Measurements from ENCODE around the gene GNAZ.

DNA sequence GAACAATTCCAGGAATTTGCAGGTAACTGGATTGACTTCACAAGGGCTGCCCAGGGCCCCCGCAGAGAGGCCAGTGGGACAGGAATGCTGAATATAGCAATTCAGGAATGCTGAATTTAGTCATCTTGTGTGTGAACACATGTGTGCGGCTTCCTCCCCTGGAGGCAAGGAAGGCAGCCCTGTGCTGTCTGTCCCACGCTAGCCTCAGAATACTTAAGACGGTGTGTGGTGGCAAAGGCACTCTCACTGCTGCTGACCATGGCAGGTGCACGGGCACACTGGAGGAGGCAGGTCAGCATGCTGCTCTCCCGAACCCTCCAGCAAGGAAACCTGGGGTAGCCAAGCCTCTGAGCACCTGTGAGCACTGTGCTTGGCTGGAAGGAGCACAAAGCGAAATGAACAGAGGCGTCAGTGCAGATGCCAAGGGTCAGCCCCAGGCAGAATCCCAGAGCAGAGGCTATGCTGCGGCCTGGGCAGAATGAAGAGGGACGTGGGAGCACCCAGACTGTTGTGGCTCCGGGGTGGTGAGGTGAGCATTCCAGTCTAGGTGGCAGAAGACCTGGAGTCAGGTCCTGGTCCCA is 2.7 kb downstream of the GNAZ start:
- TF ChIP-seq EZH2 (IDR thresholded peaks at IDR 0.05; ENCODE audit: insufficient read depth, poor library complexity, severe bottlenecking) (no peak), EZH2phosphoT487 (IDR thresholded peaks at IDR 0.05; ENCODE audit: insufficient read depth, low read depth) (no peak)
